Retinal pigment epithelial cell (primary cell): Measurements from ENCODE around the gene TMEM135.
"Not testable (repeated sequence)": the region's sequence is repeated elsewhere in the genome, so short reads cannot be mapped to it uniquely, and the experiment has no call there.

ENCODE experiments used
- DNase-seq: peaks from one replicate; pipeline ENCODE4 v3.0.0-alpha.2; 2010; ENCODE audit warnings: low read depth
- H3K4me3 ChIP-seq: 2 replicates; pipeline ENCODE4 v1.5.1; 2011; ENCODE audit warnings: mild to moderate bottlenecking, low read length, control low read depth, moderate library complexity
- TF ChIP-seq, protein P1 (sequence below): conservative IDR thresholded peaks from 2 replicates; pipeline ENCODE4 v1.5.1; 2011; ENCODE audit warnings: low read depth, low read length, control low read depth, inconsistent platforms

Gene TMEM135

DNA sequence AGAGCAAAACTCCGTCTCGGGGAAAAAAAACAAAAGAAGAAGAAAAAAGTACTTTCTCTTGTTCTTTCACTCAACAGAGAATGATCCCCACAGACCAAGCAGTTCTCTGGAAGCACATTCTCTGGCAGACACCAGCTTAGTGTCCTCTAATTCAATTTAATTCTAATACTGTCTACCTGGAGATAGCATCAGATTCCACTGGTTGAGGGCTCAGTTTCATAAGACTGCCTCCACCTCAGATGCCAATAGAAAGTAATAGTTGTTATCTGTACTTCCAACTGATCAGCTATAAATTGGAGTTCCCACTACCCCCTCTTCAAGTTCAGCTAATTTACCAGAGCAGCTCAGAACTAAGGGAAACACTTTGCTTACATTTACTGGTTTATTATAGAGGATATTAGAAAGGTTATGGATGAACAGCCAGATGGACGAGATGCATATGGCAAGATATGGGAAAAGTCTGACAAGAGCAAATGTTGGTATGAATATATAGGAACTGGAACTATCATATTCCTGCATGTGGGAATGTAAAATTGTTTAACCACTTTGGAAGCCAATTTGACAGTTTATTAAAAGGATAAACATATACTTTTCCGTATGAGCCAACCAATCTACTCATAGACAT is 64.3 kb downstream of the TMEM135 start:
- H3K4me3 ChIP-seq, result no peak overlapping the region
- DNase-seq, result no peak
- TF ChIP-seq, protein P1, sequence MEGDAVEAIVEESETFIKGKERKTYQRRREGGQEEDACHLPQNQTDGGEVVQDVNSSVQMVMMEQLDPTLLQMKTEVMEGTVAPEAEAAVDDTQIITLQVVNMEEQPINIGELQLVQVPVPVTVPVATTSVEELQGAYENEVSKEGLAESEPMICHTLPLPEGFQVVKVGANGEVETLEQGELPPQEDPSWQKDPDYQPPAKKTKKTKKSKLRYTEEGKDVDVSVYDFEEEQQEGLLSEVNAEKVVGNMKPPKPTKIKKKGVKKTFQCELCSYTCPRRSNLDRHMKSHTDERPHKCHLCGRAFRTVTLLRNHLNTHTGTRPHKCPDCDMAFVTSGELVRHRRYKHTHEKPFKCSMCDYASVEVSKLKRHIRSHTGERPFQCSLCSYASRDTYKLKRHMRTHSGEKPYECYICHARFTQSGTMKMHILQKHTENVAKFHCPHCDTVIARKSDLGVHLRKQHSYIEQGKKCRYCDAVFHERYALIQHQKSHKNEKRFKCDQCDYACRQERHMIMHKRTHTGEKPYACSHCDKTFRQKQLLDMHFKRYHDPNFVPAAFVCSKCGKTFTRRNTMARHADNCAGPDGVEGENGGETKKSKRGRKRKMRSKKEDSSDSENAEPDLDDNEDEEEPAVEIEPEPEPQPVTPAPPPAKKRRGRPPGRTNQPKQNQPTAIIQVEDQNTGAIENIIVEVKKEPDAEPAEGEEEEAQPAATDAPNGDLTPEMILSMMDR, result no peak

DNA sequence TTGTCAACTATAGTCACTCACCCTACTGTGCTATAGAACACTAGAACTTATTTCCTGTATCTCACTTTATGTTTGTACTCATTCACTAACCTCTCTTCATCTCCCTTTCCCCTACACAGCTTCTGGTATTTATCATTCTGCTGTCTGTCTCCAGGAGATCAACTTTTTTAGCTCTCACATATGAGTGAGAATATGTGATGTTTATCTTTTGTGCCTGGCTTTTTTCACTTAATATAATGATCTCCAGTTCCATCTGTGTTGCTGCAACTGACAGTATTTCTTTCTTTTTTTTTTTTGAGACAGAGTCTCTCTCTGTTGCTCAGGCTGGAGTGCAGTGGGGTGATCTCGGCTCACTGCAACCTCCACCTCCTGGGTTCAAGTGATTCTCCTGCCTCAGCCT is 68.1 kb downstream of the TMEM135 start:
- not testable (repeated sequence) for DNase-seq, H3K4me3 ChIP-seq

DNA sequence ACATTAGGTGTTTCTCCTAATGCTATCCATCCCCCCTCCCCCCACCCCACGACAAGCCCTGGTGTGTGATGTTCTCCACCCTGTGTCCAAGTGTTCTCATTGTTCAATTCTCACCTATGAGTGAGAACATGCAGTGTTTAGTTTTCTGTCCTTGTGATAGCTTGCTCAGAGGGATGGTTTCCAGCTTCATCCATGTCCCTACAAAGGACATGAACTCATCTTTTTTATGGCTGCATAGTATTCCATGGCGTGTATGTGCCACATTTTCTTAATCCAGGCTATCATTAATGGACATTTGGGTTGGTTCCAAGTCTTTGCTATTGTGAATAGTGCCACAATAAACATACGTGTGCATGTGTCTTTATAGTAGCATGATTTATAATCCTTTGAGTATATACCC is 69.6 kb downstream of the TMEM135 start:
- not testable (repeated sequence) for DNase-seq

DNA sequence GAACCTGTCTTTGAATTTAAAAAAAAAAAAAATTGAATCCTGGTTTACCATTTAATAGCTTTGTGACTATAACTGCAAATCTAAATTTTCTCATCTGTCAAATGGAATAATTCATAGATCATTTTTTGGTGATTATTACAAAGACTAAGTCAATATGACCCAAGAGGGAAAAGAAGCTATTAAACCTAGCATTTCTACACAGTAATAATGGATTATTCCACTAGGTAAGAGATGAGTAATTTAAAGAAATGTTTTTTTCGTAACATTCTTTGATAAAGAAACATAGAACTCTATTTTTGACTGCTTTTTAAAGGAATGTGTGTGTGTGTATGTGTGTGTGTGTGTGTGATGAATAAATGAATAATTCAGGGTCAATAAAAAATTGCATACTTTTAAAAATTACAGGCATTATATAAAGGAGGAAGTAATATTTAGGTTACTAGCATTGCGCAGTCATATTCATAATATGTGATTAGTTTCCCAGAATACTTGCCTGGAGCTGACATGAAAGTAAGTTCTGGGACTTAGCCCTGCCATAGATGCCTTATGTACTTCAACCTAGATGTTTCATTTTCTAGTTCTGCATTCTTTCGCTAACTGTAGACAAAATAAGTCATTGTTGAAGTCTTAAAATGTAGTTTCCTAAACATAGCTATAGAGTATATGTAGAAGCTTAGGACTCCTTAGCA is 72.9 kb downstream of the TMEM135 start:
- TF ChIP-seq, protein P1, result no peak
- H3K4me3 ChIP-seq, result no peak overlapping the region
- DNase-seq, result no peak

More for the DNA sequence above, 69.6 kb downstream of the TMEM135 start:
- H3K4me3 ChIP-seq, result not testable (repeated sequence)

DNA sequence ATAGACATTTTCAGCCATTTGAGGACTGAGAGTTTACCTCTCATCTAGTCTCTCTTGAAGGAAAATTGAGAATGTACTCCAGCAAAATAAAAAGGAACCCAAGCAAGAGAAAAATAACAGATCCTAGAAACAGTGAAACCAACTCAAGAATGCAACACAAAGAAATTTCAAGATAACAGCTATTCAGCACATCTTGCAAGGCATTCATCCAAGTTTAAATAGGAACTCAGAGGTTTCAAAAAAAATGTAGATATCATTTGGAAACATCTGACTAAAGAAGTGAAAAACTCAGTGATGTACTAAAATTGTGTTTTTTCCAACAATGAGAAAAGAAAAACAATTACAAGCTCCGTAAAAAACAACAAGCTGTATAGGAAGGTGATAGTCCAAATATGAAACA is 76.4 kb downstream of the TMEM135 start:
- no peak for DNase-seq
- H3K4me3 ChIP-seq, result no peak overlapping the region
- TF ChIP-seq, protein P1, result no peak

DNA sequence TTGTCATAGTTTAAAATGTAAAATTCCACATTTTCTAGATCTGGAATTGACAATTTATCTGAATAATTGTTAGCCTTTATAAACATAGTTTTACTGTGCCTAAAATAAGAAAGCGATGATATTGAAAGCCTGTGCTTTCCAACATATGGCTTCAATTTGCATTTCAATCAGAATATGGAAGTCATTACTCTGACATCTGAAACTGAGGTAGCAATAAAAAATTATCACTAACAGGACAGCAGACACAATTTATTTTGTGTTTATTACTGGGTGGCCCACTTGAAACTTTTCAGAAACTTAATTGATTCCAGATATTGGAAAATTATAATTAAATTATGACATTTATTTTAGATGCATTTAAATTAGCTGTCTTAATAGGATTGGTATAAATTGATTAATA is 78.5 kb downstream of the TMEM135 start:
- TF ChIP-seq, protein P1, result no peak
- no peak for DNase-seq
- no peak overlapping the region for H3K4me3 ChIP-seq

DNA sequence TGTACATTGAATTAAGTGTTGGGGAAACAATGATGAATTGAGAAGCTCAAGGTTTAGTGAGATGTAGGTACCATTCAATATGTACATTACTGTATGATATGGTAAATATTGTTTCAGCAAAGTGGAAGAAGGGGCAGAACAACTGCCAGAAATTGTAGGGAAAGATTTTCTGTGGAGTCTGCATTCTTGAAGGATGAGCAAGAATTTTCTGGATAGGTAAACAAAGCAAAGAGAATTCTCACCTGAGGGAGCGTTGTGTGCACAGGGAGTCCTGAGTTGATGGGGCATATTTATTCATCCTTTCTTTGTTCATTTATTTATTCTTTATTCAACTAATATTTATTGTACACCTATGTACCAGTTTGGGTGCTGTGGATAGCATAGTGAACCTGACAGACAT is 83.2 kb downstream of the TMEM135 start:
- TF ChIP-seq, protein P1, result no peak
- no peak overlapping the region for H3K4me3 ChIP-seq
- DNase-seq, result no peak

DNA sequence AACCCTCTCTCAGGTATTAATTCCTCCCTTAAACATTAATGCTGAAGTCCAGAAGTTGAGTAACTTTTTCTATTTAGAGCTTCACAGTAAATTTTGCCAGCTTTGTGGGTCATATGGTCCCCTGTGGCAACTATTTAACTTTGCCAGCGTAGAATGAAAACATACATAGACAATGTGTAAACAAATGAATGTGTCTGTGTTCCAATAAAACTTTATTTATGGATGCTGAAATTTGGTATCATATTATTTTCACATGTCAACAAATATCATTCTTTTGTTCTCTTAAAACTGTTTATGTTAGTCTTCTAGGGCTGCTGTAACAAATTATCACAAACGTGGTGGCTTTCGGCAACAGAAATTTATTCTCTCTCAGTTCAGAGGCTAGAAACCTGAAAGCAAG is 85.1 kb downstream of the TMEM135 start:
- no peak overlapping the region for H3K4me3 ChIP-seq
- no peak for DNase-seq
- TF ChIP-seq, protein P1, result no peak
